GM12891 (cell line): ENCODE data around the gene CDC7.

Source experiments
- POLR2A ChIP-seq: IDR thresholded peaks from 2 replicates; pipeline ENCODE4 v1.6.1; 2011; ENCODE audit warnings: low read depth, low read length, control low read depth
- POLR2AphosphoS5 ChIP-seq: IDR thresholded peaks from 2 replicates; pipeline ENCODE4 v1.6.1; 2011; ENCODE audit warnings: low read depth, low read length, control low read depth
- SPI1 ChIP-seq: IDR thresholded peaks from 2 replicates; pipeline ENCODE4 v1.6.1; 2011; ENCODE audit warnings: low read depth, low read length, control low read depth
- TAF1 ChIP-seq: IDR thresholded peaks from 2 replicates; pipeline ENCODE4 v1.6.1; 2011; ENCODE audit warnings: low read depth, low read length, control low read depth

DNA sequence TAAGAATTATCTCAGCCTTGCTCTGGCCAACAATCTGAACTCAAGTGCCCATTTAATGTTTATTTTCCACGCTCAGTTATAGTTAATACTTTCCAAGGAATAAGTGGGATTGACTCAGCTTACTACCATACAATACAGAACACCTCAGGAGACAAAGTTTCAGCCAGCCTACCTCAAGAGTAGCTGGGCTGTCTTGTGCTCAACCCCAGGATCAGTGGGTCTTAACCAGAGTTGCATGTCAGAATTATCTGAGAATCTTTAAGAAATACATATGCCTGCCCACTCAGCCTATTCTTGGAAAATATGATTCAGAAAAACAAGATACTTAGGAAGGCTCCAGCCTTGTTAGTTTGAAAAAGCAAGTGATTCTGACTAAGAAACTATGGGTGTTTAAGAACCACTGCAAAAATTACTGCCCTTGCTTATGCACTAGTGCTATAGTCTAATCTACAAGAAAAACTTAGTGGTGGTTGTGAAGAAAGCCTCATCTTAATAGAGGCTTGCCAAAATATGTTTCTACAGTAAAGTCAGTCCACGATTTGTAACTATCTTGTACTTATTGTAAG, 20.4 kb downstream of the CDC7 start:
- no peak for TF ChIP-seq POLR2AphosphoS5
- TF ChIP-seq POLR2A = no peak
- no peak for TF ChIP-seq SPI1
- TF ChIP-seq TAF1 = no peak
